ENCODE data around the gene CSPG5. TPM values are rescaled to one million over a fixed set of nuclear protein-coding genes. Genes with fewer than 3 reads are reported as not detected.

The CSPG5 gene
- total and polyA plus RNA-seq, 2 donors (not counting 1 experiment from before 2014, with no cell fraction given) = 0.04 to 0.99 TPM

- intact Hi-C loops (cut with micrococcal nuclease) = no loop called here
These were observed 11.5 kb downstream of the CSPG5 start for GRCh38 chr3:47567149-47567548.

GRCh38 chr3:47566667-47567066 is 12.0 kb downstream of the CSPG5 start:
- Mint-ChIP-seq H3K27me3 (peaks cover under 1% of the 10 kb centered on the region), H3K9me3 (ENCODE audit: insufficient read depth) (no peaks in the 10 kb centered on the region), H3K27ac (no peak overlapping the region), H3K4me3 (no peak overlapping the region), H3K4me1 (no peaks in the 10 kb centered on the region)
- Histone ChIP-seq H3K9me3 (ENCODE audit: control extremely low read depth in 1 of 3, control insufficient read depth in 2 of 3, insufficient read depth in 1 of 3, low read length in 2 of 3) (no peaks in the 10 kb centered on the region), H3K36me3 (replicated peaks in 1 of 2; ENCODE audit: control extremely low read depth in 1 of 2, control insufficient read depth in 1 of 2, extremely low read depth in 1 of 2, insufficient read depth in 2 of 2, low read length in 1 of 2) (no peaks in the 10 kb centered on the region), H2AFZ (ENCODE audit: insufficient read depth, low read depth, low read length, poor library complexity, severe bottlenecking) (no peak overlapping the region), H3K4me1 (ENCODE audit: control insufficient read depth in 2 of 2, insufficient read depth in 2 of 2, low read length in 2 of 2) (no peaks in the 10 kb centered on the region), H3K27me3 (replicated peaks in 1 of 4; ENCODE audit: control extremely low read depth in 1 of 4, control insufficient read depth in 3 of 4, insufficient read depth in 4 of 4, low read length in 3 of 4) (no peaks in the 10 kb centered on the region), H3K79me2 (ENCODE audit: control insufficient read depth, insufficient read depth, low read length) (no peaks in the 10 kb centered on the region), H4K20me1 (ENCODE audit: control insufficient read depth, insufficient read depth, low read length, poor library complexity, severe bottlenecking) (no peaks in the 10 kb centered on the region), H3K4me3 (ENCODE audit: control extremely low read depth in 1 of 5, extremely low read depth in 1 of 5, insufficient read depth in 1 of 5, low read depth in 2 of 5, low read length in 4 of 5) (no peak overlapping the region), H3K4me2 (replicated peaks; ENCODE audit: low read depth, low read length, poor library complexity, severe bottlenecking) (no peak overlapping the region), H3K9ac (ENCODE audit: low read length) (no peak overlapping the region), H3K27ac (ENCODE audit: low read length in 2 of 2) (no peak overlapping the region)
- ChIA-PET CTCF (interaction anchor here (0.6 kb wide), 1 partner anchor 32 kb away, joined by 3 read pairs; no protein-coding TSS in a partner anchor), POLR2A (no interaction called here)
- 81% methylated on average over 7 of the region's 9 CpGs for WGBS (ENCODE audit: insufficient coverage)
- ATAC-seq (ENCODE audit: low read depth) (no peak), DNase-seq (no peak)
- TF ChIP-seq EZH2 (IDR thresholded peaks at IDR 0.05; ENCODE audit: borderline replicate concordance, insufficient read depth, low read depth, low read length, poor library complexity, severe bottlenecking) = no peak
- TF ChIP-seq, protein P1, sequence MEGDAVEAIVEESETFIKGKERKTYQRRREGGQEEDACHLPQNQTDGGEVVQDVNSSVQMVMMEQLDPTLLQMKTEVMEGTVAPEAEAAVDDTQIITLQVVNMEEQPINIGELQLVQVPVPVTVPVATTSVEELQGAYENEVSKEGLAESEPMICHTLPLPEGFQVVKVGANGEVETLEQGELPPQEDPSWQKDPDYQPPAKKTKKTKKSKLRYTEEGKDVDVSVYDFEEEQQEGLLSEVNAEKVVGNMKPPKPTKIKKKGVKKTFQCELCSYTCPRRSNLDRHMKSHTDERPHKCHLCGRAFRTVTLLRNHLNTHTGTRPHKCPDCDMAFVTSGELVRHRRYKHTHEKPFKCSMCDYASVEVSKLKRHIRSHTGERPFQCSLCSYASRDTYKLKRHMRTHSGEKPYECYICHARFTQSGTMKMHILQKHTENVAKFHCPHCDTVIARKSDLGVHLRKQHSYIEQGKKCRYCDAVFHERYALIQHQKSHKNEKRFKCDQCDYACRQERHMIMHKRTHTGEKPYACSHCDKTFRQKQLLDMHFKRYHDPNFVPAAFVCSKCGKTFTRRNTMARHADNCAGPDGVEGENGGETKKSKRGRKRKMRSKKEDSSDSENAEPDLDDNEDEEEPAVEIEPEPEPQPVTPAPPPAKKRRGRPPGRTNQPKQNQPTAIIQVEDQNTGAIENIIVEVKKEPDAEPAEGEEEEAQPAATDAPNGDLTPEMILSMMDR (IDR thresholded peaks at IDR 0.05) = no peak
- intact Hi-C loops (cut with micrococcal nuclease) = no loop called here

More at GRCh38 chr3:47567149-47567548, 11.5 kb downstream of the CSPG5 start:
- no peak overlapping the region for H3K27ac ChIP-seq (ENCODE audit: low read length in 2 of 2)
- CTCF ChIA-PET = interaction anchor here (0.6 kb wide), 1 partner anchor 33 kb away, joined by 3 read pairs; no protein-coding TSS in a partner anchor
- DNase-seq (no peak), ATAC-seq (ENCODE audit: low read depth) (no peak)
- H4K20me1 ChIP-seq (ENCODE audit: control insufficient read depth, insufficient read depth, low read length, poor library complexity, severe bottlenecking) = no peaks in the 10 kb centered on the region
- no peak overlapping the region for H2AFZ ChIP-seq (ENCODE audit: insufficient read depth, low read depth, low read length, poor library complexity, severe bottlenecking)
- H3K9me3 Mint-ChIP-seq (ENCODE audit: insufficient read depth) = no peaks in the 10 kb centered on the region
- H3K27ac Mint-ChIP-seq = no peak overlapping the region
- POLR2A ChIA-PET = no interaction called here
- H3K4me1 ChIP-seq (ENCODE audit: control insufficient read depth in 2 of 2, insufficient read depth in 2 of 2, low read length in 2 of 2) = no peaks in the 10 kb centered on the region
- TF ChIP-seq, protein P1 (IDR thresholded peaks at IDR 0.05) = no peak
- no peak for TF ChIP-seq EZH2 (IDR thresholded peaks at IDR 0.05; ENCODE audit: borderline replicate concordance, insufficient read depth, low read depth, low read length, poor library complexity, severe bottlenecking)
- H3K79me2 ChIP-seq (ENCODE audit: control insufficient read depth, insufficient read depth, low read length) = no peaks in the 10 kb centered on the region
- H3K4me2 ChIP-seq (replicated peaks; ENCODE audit: low read depth, low read length, poor library complexity, severe bottlenecking) = no peak overlapping the region
- no peak overlapping the region for H3K4me3 Mint-ChIP-seq
- no peak overlapping the region for H3K9ac ChIP-seq (ENCODE audit: low read length)
- H3K9me3 ChIP-seq (ENCODE audit: control extremely low read depth in 1 of 3, control insufficient read depth in 2 of 3, insufficient read depth in 1 of 3, low read length in 2 of 3) = no peaks in the 10 kb centered on the region
- H3K4me1 Mint-ChIP-seq = no peaks in the 10 kb centered on the region
- peaks cover 5% of the 10 kb centered on the region for H3K27me3 Mint-ChIP-seq
- WGBS (ENCODE audit: insufficient coverage) = 90% methylated on average over 2 of the region's 4 CpGs
- no peaks in the 10 kb centered on the region for H3K36me3 ChIP-seq (replicated peaks in 1 of 2; ENCODE audit: control extremely low read depth in 1 of 2, control insufficient read depth in 1 of 2, extremely low read depth in 1 of 2, insufficient read depth in 2 of 2, low read length in 1 of 2)
- H3K4me3 ChIP-seq (ENCODE audit: control extremely low read depth in 1 of 5, extremely low read depth in 1 of 5, insufficient read depth in 1 of 5, low read depth in 2 of 5, low read length in 4 of 5) = no peak overlapping the region
- no peaks in the 10 kb centered on the region for H3K27me3 ChIP-seq (replicated peaks in 1 of 4; ENCODE audit: control extremely low read depth in 1 of 4, control insufficient read depth in 3 of 4, insufficient read depth in 4 of 4, low read length in 3 of 4)
